DND-41 (cell line): ENCODE data around the gene ZNF212.
"Not testable (repeated sequence)": the region's sequence is repeated elsewhere in the genome, so short reads cannot be mapped to it uniquely, and the experiment has no call there.

Experiments
- ATAC-seq: fragments of 200-7000 bp; cut with Tn5 transposase; 3 replicates; pipeline ENCODE4 v1.9.1; 2021; ENCODE audit warnings: low read depth; ENCODE audit not compliant: insufficient read depth
- DNase-seq: peaks from one replicate; pipeline ENCODE4 v3.0.0-alpha.2; 2020
- H2AFZ ChIP-seq: 2 replicates; pipeline ENCODE4 v1.6.0; 2012; ENCODE audit warnings: low read depth, low read length
- H3K27ac ChIP-seq: 2 replicates; pipeline ENCODE4 v1.5.1; 2012; ENCODE audit warnings: low read length, inconsistent platforms
- H3K27me3 ChIP-seq: fragments of 200-600 bp; sonication (generic); 2 replicates; pipeline ENCODE4 v1.6.0; 2012; ENCODE audit warnings: low read length, mild to moderate bottlenecking, inconsistent platforms; ENCODE audit not compliant: insufficient read depth, poor library complexity
- H3K36me3 ChIP-seq: 2 replicates; pipeline ENCODE4 v1.5.1; 2012; ENCODE audit warnings: low read length, inconsistent platforms; ENCODE audit not compliant: insufficient read depth
- H3K4me1 ChIP-seq: 2 replicates; pipeline ENCODE4 v1.5.1; 2012; ENCODE audit warnings: mild to moderate bottlenecking, low read length; ENCODE audit not compliant: insufficient read depth
- H3K4me2 ChIP-seq: 2 replicates; pipeline ENCODE4 v1.6.0; 2012; ENCODE audit warnings: mild to moderate bottlenecking, moderate library complexity, low read length, inconsistent platforms; ENCODE audit not compliant: insufficient read depth
- H3K4me3 ChIP-seq, 2 experiments: fragments of 200-600 bp in 1 of 2; shearing (Covaris generic) in 1 of 2; 2 replicates each; pipeline ENCODE4 v1.5.1; 2012 to 2016; ENCODE audit warnings: inconsistent platforms in 2 of 2, low read length in 2 of 2, mild to moderate bottlenecking in 2 of 2, low read depth in 1 of 2, moderate library complexity in 1 of 2
- H3K79me2 ChIP-seq: 2 replicates; pipeline ENCODE4 v1.6.0; 2012; ENCODE audit warnings: low read length, inconsistent platforms; ENCODE audit not compliant: insufficient read depth
- H3K9ac ChIP-seq: 2 replicates; pipeline ENCODE4 v1.6.0; 2012; ENCODE audit warnings: low read depth, mild to moderate bottlenecking, inconsistent platforms, low read length, moderate library complexity
- H3K9me3 ChIP-seq: 2 replicates; pipeline ENCODE4 v1.5.1; 2012; ENCODE audit warnings: low read length, moderate library complexity, mild to moderate bottlenecking, inconsistent platforms; ENCODE audit not compliant: insufficient read depth, severe bottlenecking
- H4K20me1 ChIP-seq: 2 replicates; pipeline ENCODE4 v1.6.0; 2012; ENCODE audit warnings: low read length; ENCODE audit not compliant: insufficient read depth
- EZH2 ChIP-seq: IDR thresholded peaks from 3 replicates; pipeline ENCODE4 v1.6.1; 2012; ENCODE audit warnings: borderline replicate concordance, low read depth, mild to moderate bottlenecking, moderate library complexity, low read length, inconsistent platforms; ENCODE audit not compliant: severe bottlenecking
- TF ChIP-seq, protein P1 (sequence below): IDR thresholded peaks from 2 replicates; pipeline ENCODE4 v1.5.1; 2012; ENCODE audit warnings: borderline replicate concordance, low read length, moderate library complexity, mild to moderate bottlenecking; ENCODE audit not compliant: poor library complexity, severe bottlenecking; ENCODE audit errors: extremely low read depth

The ZNF212 gene

DNA sequence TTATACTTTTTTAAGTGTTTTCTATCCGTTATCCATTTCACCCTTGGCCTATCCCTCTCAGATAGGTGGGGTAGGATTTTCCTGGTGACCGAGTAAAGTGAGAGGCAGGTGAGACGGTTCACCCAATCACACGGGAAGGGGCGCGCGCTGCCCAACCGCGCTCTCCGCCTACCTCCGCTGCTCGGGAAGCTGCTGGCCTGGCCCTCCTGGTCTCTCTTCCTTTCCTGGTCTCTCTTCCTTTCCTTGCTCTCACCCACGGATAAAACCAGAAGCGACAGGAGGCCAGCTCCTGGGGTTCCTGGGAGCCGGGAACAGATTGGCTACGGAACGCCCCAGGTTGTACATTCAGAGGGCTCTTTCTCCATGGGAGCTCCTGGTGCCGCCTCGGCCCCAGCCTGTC is 14.3 kb upstream of the ZNF212 start:
- Histone ChIP-seq H3K4me1 (no peaks in the 10 kb centered on the region), H3K4me2 (no peak overlapping the region), H3K79me2 (no peaks in the 10 kb centered on the region), H3K9me3 (no peaks in the 10 kb centered on the region), H2AFZ (no peak overlapping the region), H3K36me3 (peaks cover 45% of the 10 kb centered on the region), H3K27me3 (no peaks in the 10 kb centered on the region), H3K9ac (no peak overlapping the region), H3K4me3 (no peak overlapping the region), H4K20me1 (peaks cover 21% of the 10 kb centered on the region; the same call in 1 of the 2 replicates), H3K27ac (no peak overlapping the region)
- TF ChIP-seq, protein P1, sequence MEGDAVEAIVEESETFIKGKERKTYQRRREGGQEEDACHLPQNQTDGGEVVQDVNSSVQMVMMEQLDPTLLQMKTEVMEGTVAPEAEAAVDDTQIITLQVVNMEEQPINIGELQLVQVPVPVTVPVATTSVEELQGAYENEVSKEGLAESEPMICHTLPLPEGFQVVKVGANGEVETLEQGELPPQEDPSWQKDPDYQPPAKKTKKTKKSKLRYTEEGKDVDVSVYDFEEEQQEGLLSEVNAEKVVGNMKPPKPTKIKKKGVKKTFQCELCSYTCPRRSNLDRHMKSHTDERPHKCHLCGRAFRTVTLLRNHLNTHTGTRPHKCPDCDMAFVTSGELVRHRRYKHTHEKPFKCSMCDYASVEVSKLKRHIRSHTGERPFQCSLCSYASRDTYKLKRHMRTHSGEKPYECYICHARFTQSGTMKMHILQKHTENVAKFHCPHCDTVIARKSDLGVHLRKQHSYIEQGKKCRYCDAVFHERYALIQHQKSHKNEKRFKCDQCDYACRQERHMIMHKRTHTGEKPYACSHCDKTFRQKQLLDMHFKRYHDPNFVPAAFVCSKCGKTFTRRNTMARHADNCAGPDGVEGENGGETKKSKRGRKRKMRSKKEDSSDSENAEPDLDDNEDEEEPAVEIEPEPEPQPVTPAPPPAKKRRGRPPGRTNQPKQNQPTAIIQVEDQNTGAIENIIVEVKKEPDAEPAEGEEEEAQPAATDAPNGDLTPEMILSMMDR, result no peak
- no peak for TF ChIP-seq EZH2
- ATAC-seq (no peak), DNase-seq (no peak)

DNA sequence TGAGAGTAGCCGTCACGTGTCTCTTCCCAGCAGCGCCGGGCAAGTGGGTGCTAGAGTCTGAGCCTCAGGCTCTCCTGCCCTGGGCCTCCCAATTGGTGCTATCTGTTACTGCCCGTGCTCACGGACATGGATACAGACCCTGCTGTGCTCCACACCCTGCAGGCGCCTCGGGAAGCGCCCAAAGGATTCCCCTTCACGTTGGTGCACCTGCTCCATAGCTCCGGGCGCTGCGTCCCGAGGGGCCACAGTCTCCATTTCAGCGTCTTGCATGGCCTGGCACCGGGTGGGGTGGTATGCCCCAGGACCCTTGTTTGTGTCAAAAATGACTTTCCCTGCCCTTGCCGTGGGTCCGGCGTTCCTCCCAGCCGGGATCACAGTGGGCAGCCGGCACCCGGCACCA is 13.8 kb upstream of the ZNF212 start:
- Histone ChIP-seq H3K36me3 (peaks cover 39% of the 10 kb centered on the region), H3K79me2 (no peaks in the 10 kb centered on the region), H3K4me3 (no peak overlapping the region), H3K27me3 (no peaks in the 10 kb centered on the region), H3K9ac (no peak overlapping the region), H3K4me1 (no peaks in the 10 kb centered on the region), H3K4me2 (no peak overlapping the region), H4K20me1 (peaks cover 17% of the 10 kb centered on the region; the same call in 1 of the 2 replicates), H3K9me3 (no peaks in the 10 kb centered on the region), H3K27ac (no peak overlapping the region), H2AFZ (no peak overlapping the region)
- ATAC-seq (no peak), DNase-seq (no peak)
- no peak for TF ChIP-seq EZH2
- TF ChIP-seq, protein P1, result no peak

DNA sequence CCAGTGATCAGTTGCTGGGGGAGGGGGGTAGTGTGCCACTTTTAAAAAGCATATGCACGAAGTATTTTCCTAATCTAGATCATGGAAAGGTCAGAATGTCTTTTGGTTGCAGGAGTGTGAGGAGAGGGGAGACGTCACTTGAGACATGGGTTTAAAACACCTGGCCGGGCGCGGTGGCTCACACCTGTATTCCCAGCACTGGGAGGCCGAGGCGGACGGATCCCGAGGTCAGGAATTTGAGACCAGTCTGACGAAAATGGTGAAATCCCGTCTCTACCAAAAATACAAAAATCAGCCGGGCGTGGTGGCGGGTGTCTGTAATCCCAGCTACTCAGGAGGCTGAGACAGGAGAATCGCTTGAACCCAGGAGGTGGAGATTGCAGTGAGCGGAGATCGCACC is 13.1 kb upstream of the ZNF212 start:
- not testable (repeated sequence) for DNase-seq, H3K27me3 ChIP-seq, ATAC-seq, H3K9ac ChIP-seq, H2AFZ ChIP-seq, H3K4me3 ChIP-seq, H3K9me3 ChIP-seq, H3K79me2 ChIP-seq, H3K27ac ChIP-seq, H3K4me2 ChIP-seq, H3K4me1 ChIP-seq
- Histone ChIP-seq H4K20me1 (peaks cover 14% of the 10 kb centered on the region; the same call in 1 of the 2 replicates), H3K36me3 (peaks cover 32% of the 10 kb centered on the region)

DNA sequence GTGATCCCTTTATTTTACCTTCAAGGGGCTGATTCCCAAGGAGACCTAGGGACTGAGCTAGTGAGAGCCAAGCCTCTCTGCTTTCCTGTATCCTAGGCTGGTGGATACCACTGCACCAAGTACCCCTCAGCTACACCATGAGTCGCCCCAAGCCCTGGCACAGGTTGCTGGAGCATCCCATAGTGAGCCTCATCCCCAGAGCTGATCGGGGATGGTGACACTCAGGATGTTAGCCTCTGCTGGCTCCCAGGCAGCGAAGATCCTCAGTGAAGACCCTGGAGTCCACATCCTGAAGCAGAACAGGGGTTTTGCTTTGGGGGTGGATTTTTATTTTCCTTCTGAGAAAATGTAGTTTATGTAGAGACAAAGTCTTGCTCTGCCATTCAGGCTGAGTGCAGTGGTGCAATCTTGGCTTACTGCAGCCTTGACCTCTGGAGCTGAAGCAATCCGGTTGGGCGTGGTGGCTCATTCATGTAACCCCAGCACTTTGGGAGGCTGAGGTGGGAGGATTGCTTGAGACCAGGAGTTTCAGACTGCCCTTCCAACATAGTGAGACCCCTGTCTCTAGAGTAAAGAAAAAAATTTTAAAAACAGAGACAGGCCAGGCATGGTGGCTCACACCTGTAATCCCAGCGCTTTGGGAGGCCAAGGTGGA is 12.5 kb upstream of the ZNF212 start:
- ATAC-seq (no peak), DNase-seq (no peak)
- Histone ChIP-seq H3K27ac (no peak overlapping the region), H3K9me3 (no peaks in the 10 kb centered on the region), H3K27me3 (no peaks in the 10 kb centered on the region), H2AFZ (no peak overlapping the region), H3K4me1 (no peaks in the 10 kb centered on the region), H3K9ac (no peak overlapping the region), H3K4me3 (no peak overlapping the region), H3K36me3 (peaks cover 28% of the 10 kb centered on the region), H4K20me1 (peaks cover 11% of the 10 kb centered on the region; the same call in 1 of the 2 replicates), H3K79me2 (no peaks in the 10 kb centered on the region), H3K4me2 (no peak overlapping the region)
- TF ChIP-seq, protein P1, result no peak
- TF ChIP-seq EZH2, result no peak
